ENCODE data around the gene ZFYVE9. TPM values are rescaled to one million over a fixed set of nuclear protein-coding genes. Genes with fewer than 3 reads are reported as not detected.

Gene ZFYVE9
- polyA plus RNA-seq, 1 donor from 2014 or later = 18.1 TPM

DNA sequence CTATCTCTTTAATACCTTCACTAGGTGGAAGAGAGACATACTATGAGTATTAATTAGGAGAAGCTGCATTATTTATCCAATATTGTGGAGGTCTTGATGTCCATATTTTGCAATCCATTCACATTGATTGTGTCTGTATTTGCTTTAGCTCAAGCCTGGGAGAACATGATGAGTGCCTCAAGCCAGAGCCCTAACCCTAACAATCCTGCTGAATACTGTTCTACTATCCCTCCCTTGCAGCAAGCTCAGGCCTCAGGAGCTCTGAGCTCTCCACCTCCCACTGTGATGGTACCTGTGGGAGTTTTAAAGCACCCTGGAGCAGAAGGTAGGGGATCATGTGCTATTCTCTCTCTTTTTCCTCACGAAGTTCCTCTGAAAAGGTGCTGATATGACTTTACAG, 124.6 kb downstream of the ZFYVE9 start:
- Histone ChIP-seq H3K79me2 (replicated peaks; ENCODE audit: insufficient read depth, low read length) (no peaks in the 10 kb centered on the region), H3K9ac (ENCODE audit: low read length) (no peak overlapping the region), H3K4me2 (ENCODE audit: low read length) (no peak overlapping the region), H3K36me3 (ENCODE audit: insufficient read depth, low read length) (peaks cover 5% of the 10 kb centered on the region), H3K27ac (ENCODE audit: low read length) (no peak overlapping the region), H3K4me3 (ENCODE audit: low read length) (no peak overlapping the region), H3K9me3 (ENCODE audit: low read length) (no peaks in the 10 kb centered on the region), H3K9me2 (ENCODE audit: insufficient read depth, low read length) (no peaks in the 10 kb centered on the region), H3K27me3 (ENCODE audit: insufficient read depth, low read depth, low read length) (no peaks in the 10 kb centered on the region), H3F3A (ENCODE audit: insufficient read depth, low read length, poor library complexity, severe bottlenecking) (no peaks in the 10 kb centered on the region), H4K20me1 (ENCODE audit: insufficient read depth) (no peaks in the 10 kb centered on the region), H2AFZ (ENCODE audit: low read depth, low read length) (no peak overlapping the region)
- no peak for TF ChIP-seq TAF1 (IDR thresholded peaks at IDR 0.05; ENCODE audit: low read depth)
- no peak for TF ChIP-seq REST (IDR thresholded peaks at IDR 0.05; ENCODE audit: borderline replicate concordance)
- TF ChIP-seq EZH2 (IDR thresholded peaks at IDR 0.05; ENCODE audit: borderline replicate concordance, insufficient read depth, low read length, poor library complexity, severe bottlenecking) = no peak
- TF ChIP-seq, protein P1, sequence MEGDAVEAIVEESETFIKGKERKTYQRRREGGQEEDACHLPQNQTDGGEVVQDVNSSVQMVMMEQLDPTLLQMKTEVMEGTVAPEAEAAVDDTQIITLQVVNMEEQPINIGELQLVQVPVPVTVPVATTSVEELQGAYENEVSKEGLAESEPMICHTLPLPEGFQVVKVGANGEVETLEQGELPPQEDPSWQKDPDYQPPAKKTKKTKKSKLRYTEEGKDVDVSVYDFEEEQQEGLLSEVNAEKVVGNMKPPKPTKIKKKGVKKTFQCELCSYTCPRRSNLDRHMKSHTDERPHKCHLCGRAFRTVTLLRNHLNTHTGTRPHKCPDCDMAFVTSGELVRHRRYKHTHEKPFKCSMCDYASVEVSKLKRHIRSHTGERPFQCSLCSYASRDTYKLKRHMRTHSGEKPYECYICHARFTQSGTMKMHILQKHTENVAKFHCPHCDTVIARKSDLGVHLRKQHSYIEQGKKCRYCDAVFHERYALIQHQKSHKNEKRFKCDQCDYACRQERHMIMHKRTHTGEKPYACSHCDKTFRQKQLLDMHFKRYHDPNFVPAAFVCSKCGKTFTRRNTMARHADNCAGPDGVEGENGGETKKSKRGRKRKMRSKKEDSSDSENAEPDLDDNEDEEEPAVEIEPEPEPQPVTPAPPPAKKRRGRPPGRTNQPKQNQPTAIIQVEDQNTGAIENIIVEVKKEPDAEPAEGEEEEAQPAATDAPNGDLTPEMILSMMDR (IDR thresholded peaks at IDR 0.05; ENCODE audit: poor library complexity, severe bottlenecking) = no peak
- TF ChIP-seq EP300 (conservative IDR thresholded peaks at IDR 0.05; ENCODE audit: poor library complexity, severe bottlenecking) = no peak
- no peak for TF ChIP-seq POLR2AphosphoS5 (IDR thresholded peaks at IDR 0.05)
- TF ChIP-seq SMC3 (conservative IDR thresholded peaks at IDR 0.05; ENCODE audit: poor library complexity) = no peak
- TF ChIP-seq RAD21 (conservative IDR thresholded peaks at IDR 0.05) = no peak
- no peak for TF ChIP-seq MXI1 (conservative IDR thresholded peaks at IDR 0.05; ENCODE audit: poor library complexity, severe bottlenecking)

- Histone ChIP-seq H3K36me3 (ENCODE audit: insufficient read depth, low read length) (peaks cover 5% of the 10 kb centered on the region), H4K20me1 (ENCODE audit: insufficient read depth) (no peaks in the 10 kb centered on the region), H3K4me2 (ENCODE audit: low read length) (no peak overlapping the region), H3K79me2 (replicated peaks; ENCODE audit: insufficient read depth, low read length) (no peaks in the 10 kb centered on the region), H3K27ac (ENCODE audit: low read length) (no peak overlapping the region), H2AFZ (ENCODE audit: low read depth, low read length) (no peak overlapping the region), H3K9ac (ENCODE audit: low read length) (no peak overlapping the region), H3K9me2 (ENCODE audit: insufficient read depth, low read length) (no peaks in the 10 kb centered on the region), H3F3A (ENCODE audit: insufficient read depth, low read length, poor library complexity, severe bottlenecking) (no peaks in the 10 kb centered on the region), H3K27me3 (ENCODE audit: insufficient read depth, low read depth, low read length) (no peaks in the 10 kb centered on the region), H3K4me3 (ENCODE audit: low read length) (no peak overlapping the region), H3K9me3 (ENCODE audit: low read length) (no peaks in the 10 kb centered on the region)
- TF ChIP-seq EZH2 (IDR thresholded peaks at IDR 0.05; ENCODE audit: borderline replicate concordance, insufficient read depth, low read length, poor library complexity, severe bottlenecking) = no peak
- no peak for TF ChIP-seq EP300 (conservative IDR thresholded peaks at IDR 0.05; ENCODE audit: poor library complexity, severe bottlenecking)
- TF ChIP-seq TAF1 (IDR thresholded peaks at IDR 0.05; ENCODE audit: low read depth) = no peak
- TF ChIP-seq SMC3 (conservative IDR thresholded peaks at IDR 0.05; ENCODE audit: poor library complexity) = no peak
These were observed 126.5 kb downstream of the ZFYVE9 start for GRCh38 chr1:52268372-52268771.
